ENCODE data around the gene MCC. TPM values are rescaled to one million over a fixed set of nuclear protein-coding genes. Genes with fewer than 3 reads are reported as not detected.

Gene MCC
- polyA plus RNA-seq, 1 donor (not counting 4 experiments of a cell fraction or from before 2014, with no cell fraction given), result 24.6 TPM

GRCh38 chr5:113375480-113376060, 112.7 kb downstream of the MCC start:
- TF ChIP-seq EZH2 (IDR thresholded peaks at IDR 0.05; ENCODE audit: low read length), result no peak
- TF ChIP-seq, protein P1, sequence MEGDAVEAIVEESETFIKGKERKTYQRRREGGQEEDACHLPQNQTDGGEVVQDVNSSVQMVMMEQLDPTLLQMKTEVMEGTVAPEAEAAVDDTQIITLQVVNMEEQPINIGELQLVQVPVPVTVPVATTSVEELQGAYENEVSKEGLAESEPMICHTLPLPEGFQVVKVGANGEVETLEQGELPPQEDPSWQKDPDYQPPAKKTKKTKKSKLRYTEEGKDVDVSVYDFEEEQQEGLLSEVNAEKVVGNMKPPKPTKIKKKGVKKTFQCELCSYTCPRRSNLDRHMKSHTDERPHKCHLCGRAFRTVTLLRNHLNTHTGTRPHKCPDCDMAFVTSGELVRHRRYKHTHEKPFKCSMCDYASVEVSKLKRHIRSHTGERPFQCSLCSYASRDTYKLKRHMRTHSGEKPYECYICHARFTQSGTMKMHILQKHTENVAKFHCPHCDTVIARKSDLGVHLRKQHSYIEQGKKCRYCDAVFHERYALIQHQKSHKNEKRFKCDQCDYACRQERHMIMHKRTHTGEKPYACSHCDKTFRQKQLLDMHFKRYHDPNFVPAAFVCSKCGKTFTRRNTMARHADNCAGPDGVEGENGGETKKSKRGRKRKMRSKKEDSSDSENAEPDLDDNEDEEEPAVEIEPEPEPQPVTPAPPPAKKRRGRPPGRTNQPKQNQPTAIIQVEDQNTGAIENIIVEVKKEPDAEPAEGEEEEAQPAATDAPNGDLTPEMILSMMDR (optimal IDR thresholded peaks at IDR 0.05 in 1 of 3, IDR thresholded peaks at IDR 0.05 in 1 of 3, conservative IDR thresholded peaks at IDR 0.05 in 1 of 3; ENCODE audit: extremely low read depth in 1 of 3, insufficient read depth in 2 of 3, low read length in 3 of 3), result no peak
- Histone ChIP-seq H4K20me1 (ENCODE audit: control insufficient read depth, extremely low read depth, insufficient read depth, low read length) (no peaks in the 10 kb centered on the region), H3K79me2 (ENCODE audit: control insufficient read depth, insufficient read depth, low read length) (no peaks in the 10 kb centered on the region), H3K27me3 (ENCODE audit: control insufficient read depth, extremely low read depth, insufficient read depth, low read length) (no peaks in the 10 kb centered on the region), H3K36me3 (ENCODE audit: control insufficient read depth in 2 of 2, extremely low read depth in 1 of 2, insufficient read depth in 2 of 2, low read length in 2 of 2) (no peaks in the 10 kb centered on the region), H3K9ac (ENCODE audit: control insufficient read depth, extremely low read depth, insufficient read depth, low read length) (no peak overlapping the region), H3K9me3 (ENCODE audit: control insufficient read depth, low read depth, low read length) (no peaks in the 10 kb centered on the region), H3K4me1 (ENCODE audit: control insufficient read depth, extremely low read depth, insufficient read depth, low read length) (no peaks in the 10 kb centered on the region), H3K4me3 (ENCODE audit: control insufficient read depth in 2 of 3, extremely low read depth in 1 of 3, insufficient read depth in 2 of 3, low read depth in 1 of 3, low read length in 3 of 3) (no peak overlapping the region), H3K9me1 (ENCODE audit: control insufficient read depth, extremely low read depth, insufficient read depth, low read length) (no peaks in the 10 kb centered on the region), H3K4me2 (ENCODE audit: control insufficient read depth, extremely low read depth, insufficient read depth, low read depth, low read length) (no peak overlapping the region), H3K27ac (ENCODE audit: control insufficient read depth, insufficient read depth, low read length) (no peak overlapping the region), H2AFZ (ENCODE audit: control insufficient read depth, low read length) (no peak overlapping the region)
- dilution Hi-C loops (cut with MboI; ENCODE audit: extremely low pct_ligation_motif_present, low sequenced_read_pairs), result no loop called here
- FAIRE-seq (no peak), DNase-seq (ENCODE audit: low read depth, low spot score) (no peak)

GRCh38 chr5:113373426-113373825, 114.8 kb downstream of the MCC start:
- FAIRE-seq (no peak), DNase-seq (ENCODE audit: low read depth, low spot score) (no peak)
- Histone ChIP-seq H2AFZ (ENCODE audit: control insufficient read depth, low read length) (no peak overlapping the region), H3K36me3 (ENCODE audit: control insufficient read depth in 2 of 2, extremely low read depth in 1 of 2, insufficient read depth in 2 of 2, low read length in 2 of 2) (no peaks in the 10 kb centered on the region), H3K4me3 (ENCODE audit: control insufficient read depth in 2 of 3, extremely low read depth in 1 of 3, insufficient read depth in 2 of 3, low read depth in 1 of 3, low read length in 3 of 3) (no peak overlapping the region), H3K79me2 (ENCODE audit: control insufficient read depth, insufficient read depth, low read length) (no peaks in the 10 kb centered on the region), H4K20me1 (ENCODE audit: control insufficient read depth, extremely low read depth, insufficient read depth, low read length) (no peaks in the 10 kb centered on the region), H3K4me2 (ENCODE audit: control insufficient read depth, extremely low read depth, insufficient read depth, low read depth, low read length) (no peak overlapping the region), H3K27ac (ENCODE audit: control insufficient read depth, insufficient read depth, low read length) (no peak overlapping the region), H3K9ac (ENCODE audit: control insufficient read depth, extremely low read depth, insufficient read depth, low read length) (no peak overlapping the region), H3K9me3 (ENCODE audit: control insufficient read depth, low read depth, low read length) (no peaks in the 10 kb centered on the region), H3K4me1 (ENCODE audit: control insufficient read depth, extremely low read depth, insufficient read depth, low read length) (no peaks in the 10 kb centered on the region), H3K27me3 (ENCODE audit: control insufficient read depth, extremely low read depth, insufficient read depth, low read length) (no peaks in the 10 kb centered on the region), H3K9me1 (ENCODE audit: control insufficient read depth, extremely low read depth, insufficient read depth, low read length) (no peaks in the 10 kb centered on the region)
- dilution Hi-C loops (cut with MboI; ENCODE audit: extremely low pct_ligation_motif_present, low sequenced_read_pairs), result no loop called here
- TF ChIP-seq, protein P1 (optimal IDR thresholded peaks at IDR 0.05 in 1 of 3, IDR thresholded peaks at IDR 0.05 in 1 of 3, conservative IDR thresholded peaks at IDR 0.05 in 1 of 3; ENCODE audit: extremely low read depth in 1 of 3, insufficient read depth in 2 of 3, low read length in 3 of 3), result no peak
- no peak for TF ChIP-seq EZH2 (IDR thresholded peaks at IDR 0.05; ENCODE audit: low read length)
